Measurements from ENCODE around the gene PHLPP1.

DNA sequence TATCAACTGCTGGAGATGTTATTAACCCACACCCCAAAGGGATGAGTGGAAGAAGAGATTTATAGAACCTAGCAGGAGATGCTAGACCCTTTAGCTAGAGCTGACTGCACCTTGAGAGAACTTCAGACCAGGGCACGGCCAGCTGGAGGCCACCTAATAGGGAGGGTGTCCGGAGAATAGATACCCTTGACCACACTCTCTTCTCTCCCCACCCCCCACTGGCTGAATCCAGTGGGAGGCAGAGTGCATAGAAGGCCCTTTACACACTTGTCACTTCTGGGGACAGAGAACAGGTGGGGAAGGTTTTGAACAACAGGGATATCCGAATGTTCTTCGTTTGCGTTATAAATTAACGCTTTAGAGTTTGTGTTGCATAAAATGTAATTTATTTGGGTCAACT, 84.6 kb downstream of the PHLPP1 start:
- TF ChIP-seq, protein P1, sequence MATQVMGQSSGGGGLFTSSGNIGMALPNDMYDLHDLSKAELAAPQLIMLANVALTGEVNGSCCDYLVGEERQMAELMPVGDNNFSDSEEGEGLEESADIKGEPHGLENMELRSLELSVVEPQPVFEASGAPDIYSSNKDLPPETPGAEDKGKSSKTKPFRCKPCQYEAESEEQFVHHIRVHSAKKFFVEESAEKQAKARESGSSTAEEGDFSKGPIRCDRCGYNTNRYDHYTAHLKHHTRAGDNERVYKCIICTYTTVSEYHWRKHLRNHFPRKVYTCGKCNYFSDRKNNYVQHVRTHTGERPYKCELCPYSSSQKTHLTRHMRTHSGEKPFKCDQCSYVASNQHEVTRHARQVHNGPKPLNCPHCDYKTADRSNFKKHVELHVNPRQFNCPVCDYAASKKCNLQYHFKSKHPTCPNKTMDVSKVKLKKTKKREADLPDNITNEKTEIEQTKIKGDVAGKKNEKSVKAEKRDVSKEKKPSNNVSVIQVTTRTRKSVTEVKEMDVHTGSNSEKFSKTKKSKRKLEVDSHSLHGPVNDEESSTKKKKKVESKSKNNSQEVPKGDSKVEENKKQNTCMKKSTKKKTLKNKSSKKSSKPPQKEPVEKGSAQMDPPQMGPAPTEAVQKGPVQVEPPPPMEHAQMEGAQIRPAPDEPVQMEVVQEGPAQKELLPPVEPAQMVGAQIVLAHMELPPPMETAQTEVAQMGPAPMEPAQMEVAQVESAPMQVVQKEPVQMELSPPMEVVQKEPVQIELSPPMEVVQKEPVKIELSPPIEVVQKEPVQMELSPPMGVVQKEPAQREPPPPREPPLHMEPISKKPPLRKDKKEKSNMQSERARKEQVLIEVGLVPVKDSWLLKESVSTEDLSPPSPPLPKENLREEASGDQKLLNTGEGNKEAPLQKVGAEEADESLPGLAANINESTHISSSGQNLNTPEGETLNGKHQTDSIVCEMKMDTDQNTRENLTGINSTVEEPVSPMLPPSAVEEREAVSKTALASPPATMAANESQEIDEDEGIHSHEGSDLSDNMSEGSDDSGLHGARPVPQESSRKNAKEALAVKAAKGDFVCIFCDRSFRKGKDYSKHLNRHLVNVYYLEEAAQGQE (IDR thresholded peaks at IDR 0.05; ENCODE audit: low read depth) = no peak
- no peak for TF ChIP-seq CEBPB (IDR thresholded peaks at IDR 0.05)
- TF ChIP-seq YY1 (IDR thresholded peaks at IDR 0.05; ENCODE audit: low read depth) = no peak
- TF ChIP-seq EP300 (IDR thresholded peaks at IDR 0.05; ENCODE audit: borderline replicate concordance) = no peak
- no peak for TF ChIP-seq RAD21 (IDR thresholded peaks at IDR 0.05; ENCODE audit: low read depth)
- no peak for TF ChIP-seq CREB1 (IDR thresholded peaks at IDR 0.05; ENCODE audit: low read depth)
- TF ChIP-seq TEAD4 (IDR thresholded peaks at IDR 0.05) = no peak
- TF ChIP-seq USF1 (IDR thresholded peaks at IDR 0.05) = no peak
- no peak for TF ChIP-seq TCF12 (IDR thresholded peaks at IDR 0.05; ENCODE audit: low read depth)
